OCI-LY1 (cell line): ENCODE measurements around the gene KCNH3.

Experiments
- CTCF ChIP-seq: fragments of 200-600 bp; sonication (generic), shearing (Covaris generic); IDR thresholded peaks from 2 replicates; pipeline ENCODE4 v1.5.1; 2017; ENCODE audit warnings: mild to moderate bottlenecking, antibody characterized with exemption, low read length, moderate library complexity, mixed read lengths
- EZH2 ChIP-seq: fragments of 200-600 bp; sonication (generic), shearing (Covaris generic); IDR thresholded peaks from 2 replicates; pipeline ENCODE4 v1.8.0; 2017; ENCODE audit warnings: borderline replicate concordance, mixed run types, mild to moderate bottlenecking, antibody characterized with exemption, low read length, moderate library complexity, mixed read lengths

GRCh38 chr12:49554266-49554665 is 15.4 kb downstream of the KCNH3 start:
- TF ChIP-seq CTCF (no peak), EZH2 (no peak)
